HG03095 (cell line): ENCODE results near the gene GRID1.
A peak's percentile ranks its signal among the peaks of the same experiment; 100 is the strongest.

Experiments used
- ATAC-seq: cut with Tn5 transposase; IDR thresholded peaks from one replicate; pipeline ENCODE4 v1.9.1; 2021; ENCODE audit warnings: moderate library complexity; ENCODE audit not compliant: unreplicated experiment

The GRID1 gene

GRCh38 chr10:85615556-85615955 lies 751.0 kb downstream of the GRID1 start:
- ATAC-seq = no peak

DNA sequence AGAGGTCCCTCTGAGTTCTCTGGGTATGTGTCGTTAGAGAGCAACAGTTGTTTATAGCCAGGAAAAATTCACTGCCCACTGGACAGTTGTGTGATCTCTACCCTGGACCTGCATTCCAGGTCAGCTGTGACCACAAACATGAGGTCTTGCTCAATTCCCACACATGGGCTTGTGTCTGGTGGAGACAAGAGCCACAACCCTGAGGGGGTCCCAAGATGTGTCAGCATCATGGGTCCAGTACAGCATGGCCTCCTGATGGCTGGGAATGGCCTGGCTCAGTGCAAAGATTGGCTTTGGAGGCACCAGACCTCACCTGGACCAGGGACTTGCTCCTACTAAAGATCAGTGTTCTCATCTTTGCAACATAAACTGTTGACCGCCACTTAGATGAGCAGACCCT lies 751.6 kb downstream of the GRID1 start:
- ATAC-seq = no peak

- no peak for ATAC-seq
Observed at GRCh38 chr10:85614566-85614965, 752.0 kb downstream of the GRID1 start.

- no peak for ATAC-seq
Observed at GRCh38 chr10:85613391-85613790, 753.2 kb downstream of the GRID1 start.

DNA sequence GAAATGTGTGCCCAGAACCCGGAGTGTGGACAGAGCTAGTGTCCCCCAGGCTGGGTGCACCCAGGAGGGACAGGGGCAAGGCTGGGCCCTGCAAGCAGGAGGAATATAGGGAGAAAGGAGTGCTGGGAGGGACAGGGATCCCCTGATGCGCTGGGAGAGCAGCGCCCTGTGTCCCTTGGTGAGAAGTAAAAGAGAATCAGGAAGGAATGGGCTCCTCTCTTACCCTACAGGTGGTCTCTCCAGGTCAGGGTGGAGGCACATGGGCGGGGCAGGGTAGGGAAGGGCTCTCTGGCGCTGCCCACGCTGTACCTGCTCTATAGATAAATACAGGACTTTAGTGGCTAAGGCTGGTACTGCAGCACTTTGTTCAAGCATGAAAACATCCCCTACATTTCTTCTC lies 753.8 kb downstream of the GRID1 start:
- ATAC-seq = peak; percentile 52

- peak; percentile 78 for ATAC-seq
Observed at GRCh38 chr10:85612378-85612775, 754.2 kb downstream of the GRID1 start.

GRCh38 chr10:85611746-85612377 lies 754.7 kb downstream of the GRID1 start:
- ATAC-seq = peak; percentile 3

GRCh38 chr10:85611093-85611740 lies 755.4 kb downstream of the GRID1 start:
- no peak for ATAC-seq

DNA sequence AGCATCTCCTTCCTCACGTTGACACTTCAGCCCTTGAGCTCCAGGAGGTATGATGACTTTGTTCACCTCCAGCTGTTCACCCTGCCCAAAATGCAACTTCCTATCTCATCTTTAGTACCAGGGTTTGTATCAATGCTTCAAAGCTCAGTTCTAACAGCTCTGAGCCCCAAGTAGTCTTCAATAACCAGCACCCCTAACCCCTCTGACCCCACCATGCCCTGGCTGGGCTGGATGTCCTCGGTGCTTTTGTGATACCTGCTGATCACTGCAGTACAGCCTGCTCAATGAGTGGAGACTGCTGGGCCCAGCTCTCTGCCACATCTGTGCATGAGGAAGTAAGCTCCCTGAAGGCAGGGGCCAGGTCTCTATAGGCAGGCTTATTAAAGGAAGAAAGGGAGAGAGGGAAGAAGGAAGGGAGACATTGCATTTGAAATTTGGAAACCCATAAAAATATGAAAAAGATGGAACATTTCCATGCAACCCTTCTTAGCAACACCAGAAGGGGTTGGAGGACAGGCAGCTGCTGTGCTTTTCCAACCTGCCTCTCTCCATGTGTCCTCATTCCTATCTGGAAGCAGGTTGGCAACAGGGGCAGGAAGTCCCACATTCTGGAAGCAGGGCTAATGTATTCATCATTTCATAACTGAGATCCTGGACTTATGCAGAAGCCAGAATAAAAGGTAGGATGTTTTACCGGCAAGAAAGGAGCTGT lies 756.1 kb downstream of the GRID1 start:
- ATAC-seq = no peak

- no peak for ATAC-seq
Observed at GRCh38 chr10:85609509-85609908, 757.1 kb downstream of the GRID1 start.

- ATAC-seq = no peak
Observed at GRCh38 chr10:85608706-85609105, 757.9 kb downstream of the GRID1 start.

GRCh38 chr10:85607043-85607695 lies 759.4 kb downstream of the GRID1 start:
- ATAC-seq = no peak

- ATAC-seq = no peak
Observed at GRCh38 chr10:85606401-85606800, 760.2 kb downstream of the GRID1 start.

DNA sequence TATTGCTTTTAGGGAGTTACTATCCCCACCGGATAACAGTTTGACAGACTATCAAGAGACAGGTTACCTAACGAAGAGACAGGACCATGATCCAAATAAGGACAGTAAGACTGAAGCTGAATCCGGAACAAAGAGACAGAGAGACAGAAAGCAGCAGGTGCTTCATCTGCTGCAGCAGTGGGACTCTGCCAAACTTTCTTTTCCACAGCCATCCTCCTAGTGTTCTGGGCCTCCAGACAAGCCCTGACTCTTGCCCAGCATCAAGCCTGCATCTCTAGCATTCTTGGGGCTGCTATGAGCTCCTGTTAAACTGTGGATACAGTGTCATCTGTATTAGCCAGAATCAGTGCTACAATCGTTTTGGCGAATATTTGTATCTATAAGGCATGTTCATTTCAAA lies 761.7 kb downstream of the GRID1 start:
- ATAC-seq = no peak

DNA sequence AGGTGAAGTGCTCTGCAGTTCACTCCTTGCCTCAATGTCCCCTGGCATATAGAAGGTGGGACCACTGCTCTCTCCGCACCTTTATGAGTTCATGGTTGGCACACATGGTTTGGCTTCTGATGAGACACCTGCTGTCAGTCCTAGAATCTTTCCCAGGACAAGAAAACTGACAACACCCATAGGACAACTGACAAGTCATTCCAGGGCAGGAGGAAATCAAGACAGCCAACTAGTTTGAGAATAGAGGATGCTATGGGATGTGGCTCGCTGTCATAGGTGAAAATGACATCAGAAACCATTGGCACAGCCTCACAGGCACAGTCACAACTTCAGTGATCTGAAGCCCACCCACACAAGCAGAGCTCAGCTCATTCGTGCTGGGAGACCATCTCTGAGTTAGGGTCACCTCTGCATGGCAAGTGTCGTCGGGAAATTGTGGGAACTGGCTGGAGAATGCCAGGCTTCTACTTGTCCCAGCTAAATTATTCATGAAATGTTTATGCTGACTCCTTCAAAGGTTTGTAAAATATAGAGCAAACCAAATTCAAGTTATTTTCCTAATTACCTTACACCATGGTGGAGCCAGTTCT lies 762.4 kb downstream of the GRID1 start:
- no peak for ATAC-seq

- ATAC-seq = no peak
Observed at GRCh38 chr10:85603151-85603940, 763.2 kb downstream of the GRID1 start.

- ATAC-seq = no peak
Observed at GRCh38 chr10:85602713-85603112, 763.9 kb downstream of the GRID1 start.

GRCh38 chr10:85602306-85602705 lies 764.3 kb downstream of the GRID1 start:
- no peak for ATAC-seq

- no peak for ATAC-seq
Observed at GRCh38 chr10:85601526-85601925, 765.1 kb downstream of the GRID1 start.

GRCh38 chr10:85600744-85601081 lies 765.9 kb downstream of the GRID1 start:
- ATAC-seq = no peak
